WI38 (cell line): ENCODE results near the gene ANKRD18A.
A peak's percentile ranks its signal among the peaks of the same experiment; 100 is the strongest.

Experiments
- H3K4me3 ChIP-seq: 2 replicates; pipeline ENCODE4 v1.5.1; 2011; ENCODE audit warnings: low read depth, mild to moderate bottlenecking, control low read depth, low read length
- CTCF ChIP-seq: IDR thresholded peaks from 2 replicates; pipeline ENCODE4 v1.5.1; 2012; ENCODE audit warnings: low read depth, mild to moderate bottlenecking, control low read depth, low read length

The ANKRD18A gene

DNA sequence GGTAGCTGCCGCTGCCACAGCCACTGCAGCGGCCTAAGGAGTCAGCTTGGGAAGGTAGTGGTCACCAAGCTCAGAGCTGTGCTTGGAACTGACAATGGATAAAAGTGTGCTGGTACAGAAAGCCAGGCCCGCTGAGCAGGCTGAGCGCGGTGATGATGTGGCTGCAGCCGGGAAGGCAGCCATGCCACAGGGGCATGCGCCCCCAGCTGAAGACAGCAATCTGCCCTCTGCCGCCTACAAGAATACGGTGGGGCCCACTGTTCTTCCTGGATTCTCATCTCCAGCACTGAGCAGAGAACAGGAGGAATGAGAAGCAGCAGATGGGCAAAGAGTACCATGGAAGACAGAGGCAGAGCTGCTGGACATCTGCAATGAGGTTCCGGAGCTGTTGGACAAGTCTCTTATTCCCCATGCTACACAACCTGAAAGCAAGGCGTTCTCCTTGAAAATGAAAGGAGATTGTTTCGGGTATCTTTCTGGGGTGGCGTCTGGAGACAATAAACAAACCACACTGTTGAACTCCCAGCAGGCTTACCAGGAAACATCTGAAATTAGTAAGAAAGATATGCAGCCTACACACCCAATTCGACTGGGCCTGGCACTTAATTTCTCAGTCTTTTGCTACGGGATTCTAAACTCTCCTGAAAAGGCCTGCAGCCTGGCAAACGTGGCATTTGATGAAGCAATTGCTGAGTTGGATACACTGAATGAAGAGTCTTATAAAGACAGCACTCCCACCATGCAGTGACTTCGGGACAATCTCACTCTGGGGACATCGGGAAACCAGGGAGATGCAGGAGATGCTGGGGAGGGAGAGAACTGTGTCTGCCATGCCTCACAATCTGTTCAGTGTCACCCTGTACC, 22.8 kb upstream of the ANKRD18A start:
- H3K4me3 ChIP-seq = no peak overlapping the region
- TF ChIP-seq CTCF = no peak

DNA sequence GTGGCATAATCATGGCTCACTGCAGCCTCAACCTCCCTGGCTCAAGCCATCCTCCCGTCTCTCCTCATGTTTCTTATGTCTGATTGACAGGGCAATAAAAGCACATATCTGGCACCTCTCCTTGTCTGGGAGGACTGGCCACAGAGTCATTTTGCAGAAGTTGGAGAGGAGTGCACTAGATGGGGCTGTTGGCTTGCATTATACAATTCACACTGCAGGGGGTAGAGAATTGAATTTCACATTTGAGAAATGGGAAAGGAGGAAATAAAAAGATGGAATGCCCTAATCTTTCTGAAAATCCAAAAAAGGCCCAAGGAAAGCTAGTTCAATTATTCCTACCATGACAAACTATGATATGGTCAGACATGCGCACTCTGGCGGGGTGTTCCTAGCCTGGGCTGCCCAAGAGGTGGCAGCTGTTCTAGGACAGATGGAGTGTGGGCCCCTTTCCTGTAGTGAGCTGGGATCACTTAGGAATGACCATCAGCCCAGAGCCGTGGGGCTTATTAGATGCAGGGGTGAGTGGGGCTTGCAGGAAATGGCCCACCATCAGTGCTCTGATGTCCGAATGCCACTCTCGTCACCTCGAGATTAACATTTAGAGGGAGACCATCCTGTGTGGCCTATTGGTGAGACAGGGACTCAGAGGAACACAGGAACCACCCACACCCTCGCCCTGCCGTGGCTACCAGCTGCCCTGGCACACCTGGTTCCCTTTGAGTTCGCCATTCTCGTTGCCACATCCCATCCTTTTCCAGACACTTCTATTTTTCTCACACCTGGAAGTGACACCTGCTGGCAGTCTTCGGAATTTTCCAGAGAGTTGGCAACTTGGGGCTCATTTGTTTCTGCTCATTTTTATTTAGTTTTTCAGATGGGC, 21.8 kb upstream of the ANKRD18A start:
- TF ChIP-seq CTCF = peak; percentile 40; the same call in 1 of the 2 replicates
- no peak overlapping the region for H3K4me3 ChIP-seq

GRCh38 chr9:38641142-38641541, 20.7 kb upstream of the ANKRD18A start:
- TF ChIP-seq CTCF = no peak
- no peak overlapping the region for H3K4me3 ChIP-seq

DNA sequence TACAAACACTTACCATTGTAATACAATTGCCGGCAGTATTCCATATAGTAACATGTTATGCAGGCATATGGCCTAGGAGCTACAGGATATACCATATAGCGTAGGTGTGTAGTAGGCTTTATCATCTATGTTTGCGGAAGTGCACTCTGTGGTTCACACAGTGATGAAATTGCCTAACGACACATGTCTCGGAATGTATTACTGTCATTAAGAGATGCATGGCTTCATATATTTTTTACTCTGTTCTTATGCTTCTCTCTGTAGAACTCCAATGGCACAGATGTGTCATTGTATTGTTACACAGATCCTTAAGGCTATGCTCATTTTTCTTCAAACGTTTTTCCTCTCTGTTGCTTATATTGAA, 19.2 kb upstream of the ANKRD18A start:
- TF ChIP-seq CTCF = no peak

GRCh38 chr9:38638881-38639576, 18.6 kb upstream of the ANKRD18A start:
- TF ChIP-seq CTCF = no peak

More for the DNA sequence above, 19.2 kb upstream of the ANKRD18A start:
- H3K4me3 ChIP-seq = no peak overlapping the region

GRCh38 chr9:38634315-38634714, 13.9 kb upstream of the ANKRD18A start:
- TF ChIP-seq CTCF = no peak

More at GRCh38 chr9:38638881-38639576, 18.6 kb upstream of the ANKRD18A start:
- no peak overlapping the region for H3K4me3 ChIP-seq

More at GRCh38 chr9:38634315-38634714, 13.9 kb upstream of the ANKRD18A start:
- no peak overlapping the region for H3K4me3 ChIP-seq
